ENCODE data around the gene IRF9. TPM values are rescaled to one million over a fixed set of nuclear protein-coding genes. Genes with fewer than 3 reads are reported as not detected.

IRF9 gene
- total and polyA plus RNA-seq, 2 of the 4 experiments (the other 2 are of a cell fraction), result 25.6 to 34.6 TPM

DNA sequence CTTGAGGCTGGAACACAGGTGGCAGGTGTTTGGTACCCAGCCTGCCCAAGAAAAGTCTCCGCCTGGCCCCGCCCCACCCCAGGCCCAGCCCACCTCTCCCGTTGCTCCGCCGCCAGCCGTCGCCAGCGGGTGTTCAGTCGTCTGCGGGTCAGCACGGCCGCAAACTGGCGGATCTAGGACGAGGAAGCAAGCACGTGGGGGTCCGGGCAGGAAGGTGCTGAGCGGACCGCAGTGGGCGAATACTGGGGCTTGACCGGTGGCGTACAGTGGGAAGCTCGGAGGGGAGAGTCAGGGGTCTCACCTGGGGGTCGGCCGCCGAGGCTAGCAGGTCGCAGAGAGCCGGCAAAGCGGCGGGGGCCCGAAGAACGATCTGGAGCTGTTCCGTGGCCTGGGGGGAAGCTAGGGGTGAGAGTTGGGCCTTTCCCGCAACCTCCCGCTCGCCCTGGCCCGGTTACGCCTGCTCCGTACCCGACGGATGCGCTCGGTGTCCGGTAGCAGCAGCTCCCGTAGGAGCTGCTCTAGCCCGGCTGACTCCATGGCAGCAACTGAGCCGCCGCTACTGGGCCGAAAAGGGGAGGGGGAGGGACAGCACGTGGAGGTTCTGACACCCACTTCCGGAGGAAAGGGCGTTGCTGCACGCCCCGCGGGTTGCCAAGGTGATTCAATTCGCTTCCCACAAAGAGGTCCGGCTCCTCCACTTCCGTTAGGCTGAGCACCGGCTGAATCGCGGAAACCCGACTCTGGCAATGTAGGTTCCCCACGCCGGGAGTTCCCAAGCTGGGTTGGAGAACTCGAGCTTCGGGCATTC is 27.4 kb downstream of the IRF9 start, which contains the start of gene IPO4 (continued):
- TF ChIP-seq, protein P1, sequence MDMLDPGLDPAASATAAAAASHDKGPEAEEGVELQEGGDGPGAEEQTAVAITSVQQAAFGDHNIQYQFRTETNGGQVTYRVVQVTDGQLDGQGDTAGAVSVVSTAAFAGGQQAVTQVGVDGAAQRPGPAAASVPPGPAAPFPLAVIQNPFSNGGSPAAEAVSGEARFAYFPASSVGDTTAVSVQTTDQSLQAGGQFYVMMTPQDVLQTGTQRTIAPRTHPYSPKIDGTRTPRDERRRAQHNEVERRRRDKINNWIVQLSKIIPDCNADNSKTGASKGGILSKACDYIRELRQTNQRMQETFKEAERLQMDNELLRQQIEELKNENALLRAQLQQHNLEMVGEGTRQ (IDR thresholded peaks at IDR 0.05; ENCODE audit: low read depth, low read length), result peak; percentile 92

DNA sequence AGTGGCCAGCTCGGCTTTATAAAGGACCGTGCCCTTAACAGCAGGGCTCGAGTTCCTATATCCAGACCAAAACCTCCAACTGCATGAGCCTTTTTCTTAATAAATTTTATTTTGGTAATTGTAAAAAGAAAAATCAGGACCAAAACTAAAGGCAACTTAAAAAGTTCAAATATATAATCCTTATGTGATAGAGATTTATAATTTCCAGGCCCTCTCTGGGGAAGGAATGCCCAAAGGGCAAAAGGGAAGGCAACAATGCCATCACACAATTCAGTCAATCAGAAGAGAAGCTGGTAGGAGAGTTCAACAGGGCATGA is 28.0 kb downstream of the IRF9 start:
- no CpG with 5 or more reads among the region's 3 CpGs for WGBS, 2 experiments (ENCODE audit: extremely low coverage in 2 of 2, insufficient read length in 1 of 2)
- Histone ChIP-seq H2BK120ac (ENCODE audit: low read depth, low read length) (no peak overlapping the region), H2AK5ac (ENCODE audit: low read depth, low read length) (0 out of 2 replicates have a peak overlapping the region, but pooled peaks have one; percentile 16), H2AK9ac (replicated peaks; ENCODE audit: low read depth, low read length, poor library complexity) (peak overlapping the region; percentile 99), H3K27me3 (ENCODE audit: control insufficient read depth, insufficient read depth, low read length) (no peaks in the 10 kb centered on the region), H2BK5ac (ENCODE audit: low read depth, low read length, poor library complexity, severe bottlenecking) (no peak overlapping the region), H3K18ac (ENCODE audit: low read depth, low read length) (no peak overlapping the region), H3K14ac (replicated peaks; ENCODE audit: low read depth, low read length) (no peak overlapping the region), H3K4ac (ENCODE audit: low read depth, low read length) (no peak overlapping the region), H4K8ac (ENCODE audit: low read depth in 2 of 2, low read length in 2 of 2) (peak overlapping the region; percentile 6 to 89; a peak in 2 of 4 replicates), H3K56ac (ENCODE audit: extremely low read depth, insufficient read depth, low read length) (no peak overlapping the region), H4K91ac (ENCODE audit: insufficient read depth, low read depth, low read length) (no peak overlapping the region), H3K9me3 (ENCODE audit: control insufficient read depth, insufficient read depth, low read length) (no peaks in the 10 kb centered on the region), H2BK15ac (ENCODE audit: low read depth, low read length) (no peak overlapping the region), H3K27ac (ENCODE audit: insufficient read depth, low read length) (no peak overlapping the region), H3K4me3 (ENCODE audit: insufficient read depth, low read depth, low read length) (no peak overlapping the region), H3K79me1 (ENCODE audit: low read depth in 1 of 2, low read length in 2 of 2) (peaks cover 24 to 70% of the 10 kb centered on the region in 2 experiments), H3K36me3 (ENCODE audit: control insufficient read depth, insufficient read depth, low read length) (peaks cover 49% of the 10 kb centered on the region), H3K9me1 (ENCODE audit: insufficient read depth, low read length) (peaks cover 18% of the 10 kb centered on the region), H4K5ac (ENCODE audit: low read depth, low read length) (0 out of 2 replicates have a peak overlapping the region, but pooled peaks have one; percentile 15), H3K23ac (ENCODE audit: low read depth, low read length) (no peak overlapping the region), H2BK20ac (ENCODE audit: low read depth, low read length) (no peak overlapping the region), H3K4me2 (ENCODE audit: low read depth, low read length) (peak overlapping the region; percentile 18), H4K20me1 (ENCODE audit: insufficient read depth, low read length) (no peaks in the 10 kb centered on the region), H3K4me1 (ENCODE audit: control insufficient read depth, insufficient read depth, low read length) (peaks cover 4% of the 10 kb centered on the region), H2AFZ (replicated peaks; ENCODE audit: low read length, poor library complexity) (peak overlapping the region; percentile 96), H3K9ac (ENCODE audit: low read depth, low read length) (no peak overlapping the region)
- intact Hi-C loops (cut with micrococcal nuclease) (no loop called here), in situ Hi-C loops (cut with MboI; ENCODE audit: low sequenced_read_pairs) (no loop called here), dilution Hi-C loops (cut with HindIII; ENCODE audit: low sequenced_read_pairs, unreplicated experiment) (no loop called here)
- DNase-seq (no peak), ATAC-seq (ENCODE audit: low read depth) (no peak)
- ChIA-PET POLR2A (ENCODE audit: unreplicated experiment) (interaction anchor here (0.6 kb wide), 1 partner anchor 9 kb away, joined by 3 read pairs; no protein-coding TSS in a partner anchor), CTCF (interaction anchor here (1.0 to 1.3 kb wide), 2 partner anchors 28 to 108 kb away, joined by 3 to 4 read pairs; partner anchors contain the start of gene IRF9)
- no TSS peak for BruUV-seq (replicated peaks)
- no peak for TF ChIP-seq BHLHE40 (IDR thresholded peaks at IDR 0.05; ENCODE audit: low read depth, low read length)
- no peak for TF ChIP-seq MAZ (IDR thresholded peaks at IDR 0.05; ENCODE audit: borderline replicate concordance, low read depth, low read length)
- TF ChIP-seq, protein P1 (IDR thresholded peaks at IDR 0.05; ENCODE audit: low read depth, low read length), result no peak
- no peak for TF ChIP-seq MAFK (IDR thresholded peaks at IDR 0.05; ENCODE audit: low read depth, low read length)
- no peak for TF ChIP-seq RAD21 (IDR thresholded peaks at IDR 0.05; ENCODE audit: low read length)
- no peak for TF ChIP-seq CEBPB (IDR thresholded peaks at IDR 0.05; ENCODE audit: low read depth, low read length)
- TF ChIP-seq RCOR1 (IDR thresholded peaks at IDR 0.05; ENCODE audit: insufficient replicate concordance, low read length), result no peak
- TF ChIP-seq, protein P2, sequence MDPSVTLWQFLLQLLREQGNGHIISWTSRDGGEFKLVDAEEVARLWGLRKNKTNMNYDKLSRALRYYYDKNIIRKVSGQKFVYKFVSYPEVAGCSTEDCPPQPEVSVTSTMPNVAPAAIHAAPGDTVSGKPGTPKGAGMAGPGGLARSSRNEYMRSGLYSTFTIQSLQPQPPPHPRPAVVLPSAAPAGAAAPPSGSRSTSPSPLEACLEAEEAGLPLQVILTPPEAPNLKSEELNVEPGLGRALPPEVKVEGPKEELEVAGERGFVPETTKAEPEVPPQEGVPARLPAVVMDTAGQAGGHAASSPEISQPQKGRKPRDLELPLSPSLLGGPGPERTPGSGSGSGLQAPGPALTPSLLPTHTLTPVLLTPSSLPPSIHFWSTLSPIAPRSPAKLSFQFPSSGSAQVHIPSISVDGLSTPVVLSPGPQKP (IDR thresholded peaks at IDR 0.05; ENCODE audit: borderline replicate concordance, low read depth, low read length), result no peak
- TF ChIP-seq NFE2L2 (IDR thresholded peaks at IDR 0.05; ENCODE audit: low read depth, low read length), result no peak
- no peak for TF ChIP-seq SMC3 (IDR thresholded peaks at IDR 0.05; ENCODE audit: low read depth, low read length)
- TF ChIP-seq FOS (IDR thresholded peaks at IDR 0.05; ENCODE audit: low read depth, low read length), result no peak

All from IMR-90 (cell line).